GM23338 (cell line): Measurements from ENCODE around the gene BCAS3. TPM values are rescaled to one million over a fixed set of nuclear protein-coding genes. Genes with fewer than 3 reads are reported as not detected.

Experiments used
- ATAC-seq: fragments of 200-7000 bp; cut with Tn5 transposase; 3 replicates; pipeline ENCODE4 v1.9.1; 2020
- DNase-seq: peaks from one replicate; pipeline ENCODE4 v3.0.0-alpha.2; 2015; ENCODE audit warnings: low spot score
- H2AFZ ChIP-seq: fragments of 200-600 bp; sonication (generic); 2 replicates; pipeline ENCODE4 v1.8.0; 2016; ENCODE audit warnings: antibody characterized with exemption, mild to moderate bottlenecking, moderate library complexity
- H3F3A ChIP-seq: fragments of 200-600 bp; sonication (generic); replicated peaks from 2 replicates; pipeline ENCODE4 v1.8.0; 2017; ENCODE audit warnings: antibody characterized with exemption, mixed run types, low read depth
- H3K27ac ChIP-seq: fragments of 200-600 bp; sonication (generic); 2 replicates; pipeline ENCODE4 v1.6.1; 2016; ENCODE audit warnings: low read depth
- H3K27me3 ChIP-seq: fragments of 200-600 bp; sonication (generic); 2 replicates; pipeline ENCODE4 v1.8.0; 2016; ENCODE audit warnings: mild to moderate bottlenecking, mixed run types, moderate library complexity; ENCODE audit not compliant: insufficient read depth
- H3K36me3 ChIP-seq: fragments of 200-600 bp; sonication (generic); 2 replicates; pipeline ENCODE4 v1.8.0; 2016; ENCODE audit warnings: mild to moderate bottlenecking; ENCODE audit not compliant: insufficient read depth
- H3K4me1 ChIP-seq: fragments of 200-600 bp; sonication (generic); 2 replicates; pipeline ENCODE4 v1.8.0; 2016; ENCODE audit warnings: mild to moderate bottlenecking, moderate library complexity; ENCODE audit not compliant: insufficient read depth
- H3K4me2 ChIP-seq: fragments of 200-600 bp; sonication (generic); 2 replicates; pipeline ENCODE4 v1.7.1; 2017; ENCODE audit warnings: mixed run types
- H3K4me3 ChIP-seq: fragments of 200-600 bp; sonication (generic); 2 replicates; pipeline ENCODE4 v1.6.1; 2016; ENCODE audit warnings: mixed run types
- H3K79me2 ChIP-seq: fragments of 200-600 bp; sonication (generic); replicated peaks from 2 replicates; pipeline ENCODE4 v1.8.0; 2017; ENCODE audit warnings: mild to moderate bottlenecking; ENCODE audit not compliant: insufficient read depth
- H3K9me2 ChIP-seq: fragments of 200-600 bp; sonication (generic); 2 replicates; pipeline ENCODE4 v1.8.0; 2017; ENCODE audit not compliant: insufficient read depth
- H4K20me1 ChIP-seq: fragments of 200-600 bp; sonication (generic); replicated peaks from 2 replicates; pipeline ENCODE4 v1.8.0; 2017; ENCODE audit warnings: mild to moderate bottlenecking; ENCODE audit not compliant: insufficient read depth
- H3K27ac Mint-ChIP-seq: 2 replicates; pipeline ENCODE4 v1.8.0; 2020; ENCODE audit warnings: inconsistent platforms, mild to moderate bottlenecking, moderate library complexity, mixed read lengths
- H3K27me3 Mint-ChIP-seq: 3 replicates; pipeline ENCODE4 v1.8.0; 2022; ENCODE audit warnings: low read depth, mild to moderate bottlenecking, moderate library complexity, mixed read lengths, inconsistent platforms; ENCODE audit not compliant: insufficient read depth, poor library complexity
- H3K36me3 Mint-ChIP-seq: 3 replicates; pipeline ENCODE4 v1.8.0; 2021; ENCODE audit warnings: low read depth, mild to moderate bottlenecking, inconsistent platforms, moderate library complexity, mixed read lengths
- H3K4me1 Mint-ChIP-seq: 3 replicates; pipeline ENCODE4 v1.8.0; 2020; ENCODE audit warnings: mild to moderate bottlenecking, inconsistent platforms, mixed read lengths
- H3K4me3 Mint-ChIP-seq: 3 replicates; pipeline ENCODE4 v1.8.0; 2021; ENCODE audit warnings: moderate library complexity, mild to moderate bottlenecking, inconsistent platforms, mixed read lengths
- H3K9me3 Mint-ChIP-seq: 3 replicates; pipeline ENCODE4 v1.8.0; 2020; ENCODE audit warnings: moderate library complexity, mild to moderate bottlenecking, inconsistent platforms, mixed read lengths
- CREB1 ChIP-seq: fragments of 250-450 bp; sonication (Bioruptor Pico); IDR thresholded peaks from 2 replicates; pipeline ENCODE4 v1.5.0; 2020; ENCODE audit warnings: low read depth, mild to moderate bottlenecking, moderate library complexity
- EZH2phosphoT487 ChIP-seq: fragments of 200-600 bp; sonication (generic); IDR thresholded peaks from one replicate; pipeline ENCODE4 v1.8.1; 2018; ENCODE audit warnings: antibody characterized with exemption; ENCODE audit not compliant: unreplicated experiment
- JUNB ChIP-seq: IDR thresholded peaks from one replicate; pipeline ENCODE4 v1.6.1; 2016; ENCODE audit warnings: antibody characterized with exemption; ENCODE audit not compliant: unreplicated experiment
- NANOG ChIP-seq: IDR thresholded peaks from 2 replicates; pipeline ENCODE4 v1.6.1; 2016; ENCODE audit warnings: antibody characterized with exemption, borderline replicate concordance
- ZNF331 ChIP-seq: fragments of 250-450 bp; sonication (Bioruptor Pico); IDR thresholded peaks from 2 replicates; pipeline ENCODE4 v1.5.0; 2020; ENCODE audit warnings: low read depth, mild to moderate bottlenecking, moderate library complexity
- polyA plus RNA-seq: library from polyadenylated mRNA; unstranded; fragments of >200 nt; fragmentation: Nextera tagmentation; extraction: Ambion mirVana; gene quantifications from 2 replicates; pipeline ENCODE4 v1.2.1, GENCODE V29; 2016
- total RNA-seq: library from RNA; depleted of rRNA; stranded (reverse); fragments of >200 nt; shearing (Covaris generic); gene quantifications from 2 replicates; pipeline ENCODE4 v1.2.3, GENCODE V29; 2014
- TF ChIP-seq, protein P1 (sequence below): IDR thresholded peaks from one replicate; pipeline ENCODE4 v1.6.1; 2018; ENCODE audit warnings: antibody characterized with exemption; ENCODE audit not compliant: unreplicated experiment
- TF ChIP-seq, protein P2 (sequence below): fragments of 250-450 bp; sonication (Bioruptor Pico); IDR thresholded peaks from 2 replicates; pipeline ENCODE4 v1.5.0; 2020; ENCODE audit warnings: mild to moderate bottlenecking, moderate library complexity
- TF ChIP-seq, protein P3 (sequence below): IDR thresholded peaks from 2 replicates; pipeline ENCODE4 v1.6.1; 2016; ENCODE audit warnings: antibody characterized with exemption

The BCAS3 gene
- total and polyA plus RNA-seq, 2 experiments from 2014 or later, result 8.2 to 28.0 TPM

DNA sequence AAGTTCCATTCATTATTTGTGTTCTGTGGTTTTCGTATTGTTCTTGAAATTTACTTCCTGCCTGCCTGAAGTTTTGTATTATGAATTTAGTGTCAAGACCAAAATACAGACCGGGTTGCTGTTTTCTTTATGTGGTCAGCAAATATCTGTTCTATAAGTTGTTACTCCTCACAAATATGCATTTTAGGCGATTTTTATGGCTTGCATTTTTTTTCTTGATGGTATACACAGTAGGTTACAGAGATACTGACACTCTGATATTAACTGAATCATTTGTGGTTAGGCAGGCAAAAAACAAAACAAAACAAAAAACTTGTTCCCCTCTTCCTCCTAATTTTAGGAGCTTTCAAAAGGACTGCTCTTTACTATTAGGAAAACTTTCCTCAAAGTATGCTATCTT is 52.6 kb downstream of the BCAS3 start:
- DNase-seq (no peak), ATAC-seq (no peak)
- H3K27me3 Mint-ChIP-seq, result no peaks in the 10 kb centered on the region
- no peaks in the 10 kb centered on the region for H3K79me2 ChIP-seq
- H3K36me3 ChIP-seq, result no peaks in the 10 kb centered on the region
- no peaks in the 10 kb centered on the region for H3K4me1 Mint-ChIP-seq
- H2AFZ ChIP-seq, result no peak overlapping the region
- no peaks in the 10 kb centered on the region for H3K4me1 ChIP-seq
- H3K27ac ChIP-seq, result no peak overlapping the region
- H3K36me3 Mint-ChIP-seq, result no peaks in the 10 kb centered on the region
- no peak overlapping the region for H3K4me3 ChIP-seq
- no peaks in the 10 kb centered on the region for H3K9me3 Mint-ChIP-seq
- no peak overlapping the region for H3K27ac Mint-ChIP-seq
- no peak overlapping the region for H3K4me3 Mint-ChIP-seq
- H3K4me2 ChIP-seq, result no peak overlapping the region
- H3F3A ChIP-seq, result no peaks in the 10 kb centered on the region
- H4K20me1 ChIP-seq, result no peaks in the 10 kb centered on the region
- no peaks in the 10 kb centered on the region for H3K9me2 ChIP-seq
- no peaks in the 10 kb centered on the region for H3K27me3 ChIP-seq
- TF ChIP-seq NANOG (no peak), JUNB (no peak), ZNF331 (CRISPR knock-in tag) (no peak), EZH2phosphoT487 (no peak), CREB1 (no peak)
- TF ChIP-seq, protein P1, sequence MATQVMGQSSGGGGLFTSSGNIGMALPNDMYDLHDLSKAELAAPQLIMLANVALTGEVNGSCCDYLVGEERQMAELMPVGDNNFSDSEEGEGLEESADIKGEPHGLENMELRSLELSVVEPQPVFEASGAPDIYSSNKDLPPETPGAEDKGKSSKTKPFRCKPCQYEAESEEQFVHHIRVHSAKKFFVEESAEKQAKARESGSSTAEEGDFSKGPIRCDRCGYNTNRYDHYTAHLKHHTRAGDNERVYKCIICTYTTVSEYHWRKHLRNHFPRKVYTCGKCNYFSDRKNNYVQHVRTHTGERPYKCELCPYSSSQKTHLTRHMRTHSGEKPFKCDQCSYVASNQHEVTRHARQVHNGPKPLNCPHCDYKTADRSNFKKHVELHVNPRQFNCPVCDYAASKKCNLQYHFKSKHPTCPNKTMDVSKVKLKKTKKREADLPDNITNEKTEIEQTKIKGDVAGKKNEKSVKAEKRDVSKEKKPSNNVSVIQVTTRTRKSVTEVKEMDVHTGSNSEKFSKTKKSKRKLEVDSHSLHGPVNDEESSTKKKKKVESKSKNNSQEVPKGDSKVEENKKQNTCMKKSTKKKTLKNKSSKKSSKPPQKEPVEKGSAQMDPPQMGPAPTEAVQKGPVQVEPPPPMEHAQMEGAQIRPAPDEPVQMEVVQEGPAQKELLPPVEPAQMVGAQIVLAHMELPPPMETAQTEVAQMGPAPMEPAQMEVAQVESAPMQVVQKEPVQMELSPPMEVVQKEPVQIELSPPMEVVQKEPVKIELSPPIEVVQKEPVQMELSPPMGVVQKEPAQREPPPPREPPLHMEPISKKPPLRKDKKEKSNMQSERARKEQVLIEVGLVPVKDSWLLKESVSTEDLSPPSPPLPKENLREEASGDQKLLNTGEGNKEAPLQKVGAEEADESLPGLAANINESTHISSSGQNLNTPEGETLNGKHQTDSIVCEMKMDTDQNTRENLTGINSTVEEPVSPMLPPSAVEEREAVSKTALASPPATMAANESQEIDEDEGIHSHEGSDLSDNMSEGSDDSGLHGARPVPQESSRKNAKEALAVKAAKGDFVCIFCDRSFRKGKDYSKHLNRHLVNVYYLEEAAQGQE, result no peak
- TF ChIP-seq, protein P2, sequence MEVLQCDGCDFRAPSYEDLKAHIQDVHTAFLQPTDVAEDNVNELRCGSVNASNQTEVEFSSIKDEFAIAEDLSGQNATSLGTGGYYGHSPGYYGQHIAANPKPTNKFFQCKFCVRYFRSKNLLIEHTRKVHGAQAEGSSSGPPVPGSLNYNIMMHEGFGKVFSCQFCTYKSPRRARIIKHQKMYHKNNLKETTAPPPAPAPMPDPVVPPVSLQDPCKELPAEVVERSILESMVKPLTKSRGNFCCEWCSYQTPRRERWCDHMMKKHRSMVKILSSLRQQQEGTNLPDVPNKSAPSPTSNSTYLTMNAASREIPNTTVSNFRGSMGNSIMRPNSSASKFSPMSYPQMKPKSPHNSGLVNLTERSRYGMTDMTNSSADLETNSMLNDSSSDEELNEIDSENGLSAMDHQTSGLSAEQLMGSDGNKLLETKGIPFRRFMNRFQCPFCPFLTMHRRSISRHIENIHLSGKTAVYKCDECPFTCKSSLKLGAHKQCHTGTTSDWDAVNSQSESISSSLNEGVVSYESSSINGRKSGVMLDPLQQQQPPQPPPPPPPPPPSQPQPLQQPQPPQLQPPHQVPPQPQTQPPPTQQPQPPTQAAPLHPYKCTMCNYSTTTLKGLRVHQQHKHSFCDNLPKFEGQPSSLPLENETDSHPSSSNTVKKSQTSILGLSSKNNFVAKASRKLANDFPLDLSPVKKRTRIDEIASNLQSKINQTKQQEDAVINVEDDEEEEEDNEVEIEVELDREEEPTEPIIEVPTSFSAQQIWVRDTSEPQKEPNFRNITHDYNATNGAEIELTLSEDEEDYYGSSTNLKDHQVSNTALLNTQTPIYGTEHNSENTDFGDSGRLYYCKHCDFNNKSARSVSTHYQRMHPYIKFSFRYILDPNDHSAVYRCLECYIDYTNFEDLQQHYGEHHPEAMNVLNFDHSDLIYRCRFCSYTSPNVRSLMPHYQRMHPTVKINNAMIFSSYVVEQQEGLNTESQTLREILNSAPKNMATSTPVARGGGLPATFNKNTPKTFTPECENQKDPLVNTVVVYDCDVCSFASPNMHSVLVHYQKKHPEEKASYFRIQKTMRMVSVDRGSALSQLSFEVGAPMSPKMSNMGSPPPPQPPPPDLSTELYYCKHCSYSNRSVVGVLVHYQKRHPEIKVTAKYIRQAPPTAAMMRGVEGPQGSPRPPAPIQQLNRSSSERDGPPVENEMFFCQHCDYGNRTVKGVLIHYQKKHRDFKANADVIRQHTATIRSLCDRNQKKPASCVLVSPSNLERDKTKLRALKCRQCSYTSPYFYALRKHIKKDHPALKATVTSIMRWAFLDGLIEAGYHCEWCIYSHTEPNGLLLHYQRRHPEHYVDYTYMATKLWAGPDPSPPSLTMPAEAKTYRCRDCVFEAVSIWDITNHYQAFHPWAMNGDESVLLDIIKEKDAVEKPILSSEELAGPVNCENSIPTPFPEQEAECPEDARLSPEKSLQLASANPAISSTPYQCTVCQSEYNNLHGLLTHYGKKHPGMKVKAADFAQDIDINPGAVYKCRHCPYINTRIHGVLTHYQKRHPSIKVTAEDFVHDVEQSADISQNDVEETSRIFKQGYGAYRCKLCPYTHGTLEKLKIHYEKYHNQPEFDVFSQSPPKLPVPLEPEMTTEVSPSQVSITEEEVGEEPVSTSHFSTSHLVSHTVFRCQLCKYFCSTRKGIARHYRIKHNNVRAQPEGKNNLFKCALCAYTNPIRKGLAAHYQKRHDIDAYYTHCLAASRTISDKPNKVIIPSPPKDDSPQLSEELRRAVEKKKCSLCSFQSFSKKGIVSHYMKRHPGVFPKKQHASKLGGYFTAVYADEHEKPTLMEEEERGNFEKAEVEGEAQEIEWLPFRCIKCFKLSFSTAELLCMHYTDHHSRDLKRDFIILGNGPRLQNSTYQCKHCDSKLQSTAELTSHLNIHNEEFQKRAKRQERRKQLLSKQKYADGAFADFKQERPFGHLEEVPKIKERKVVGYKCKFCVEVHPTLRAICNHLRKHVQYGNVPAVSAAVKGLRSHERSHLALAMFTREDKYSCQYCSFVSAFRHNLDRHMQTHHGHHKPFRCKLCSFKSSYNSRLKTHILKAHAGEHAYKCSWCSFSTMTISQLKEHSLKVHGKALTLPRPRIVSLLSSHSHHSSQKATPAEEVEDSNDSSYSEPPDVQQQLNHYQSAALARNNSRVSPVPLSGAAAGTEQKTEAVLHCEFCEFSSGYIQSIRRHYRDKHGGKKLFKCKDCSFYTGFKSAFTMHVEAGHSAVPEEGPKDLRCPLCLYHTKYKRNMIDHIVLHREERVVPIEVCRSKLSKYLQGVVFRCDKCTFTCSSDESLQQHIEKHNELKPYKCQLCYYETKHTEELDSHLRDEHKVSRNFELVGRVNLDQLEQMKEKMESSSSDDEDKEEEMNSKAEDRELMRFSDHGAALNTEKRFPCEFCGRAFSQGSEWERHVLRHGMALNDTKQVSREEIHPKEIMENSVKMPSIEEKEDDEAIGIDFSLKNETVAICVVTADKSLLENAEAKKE (CRISPR knock-in tag), result no peak
- TF ChIP-seq, protein P3, sequence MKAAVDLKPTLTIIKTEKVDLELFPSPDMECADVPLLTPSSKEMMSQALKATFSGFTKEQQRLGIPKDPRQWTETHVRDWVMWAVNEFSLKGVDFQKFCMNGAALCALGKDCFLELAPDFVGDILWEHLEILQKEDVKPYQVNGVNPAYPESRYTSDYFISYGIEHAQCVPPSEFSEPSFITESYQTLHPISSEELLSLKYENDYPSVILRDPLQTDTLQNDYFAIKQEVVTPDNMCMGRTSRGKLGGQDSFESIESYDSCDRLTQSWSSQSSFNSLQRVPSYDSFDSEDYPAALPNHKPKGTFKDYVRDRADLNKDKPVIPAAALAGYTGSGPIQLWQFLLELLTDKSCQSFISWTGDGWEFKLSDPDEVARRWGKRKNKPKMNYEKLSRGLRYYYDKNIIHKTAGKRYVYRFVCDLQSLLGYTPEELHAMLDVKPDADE, result no peak
